Hematopoietic multipotent progenitor cell treated with erythropoietin and hydrocortisone succinate and interleukin-3 and kit ligand, for 8 days (in vitro differentiated cells): Measurements from ENCODE around the gene RGS11.
A peak's percentile ranks its signal among the peaks of the same experiment; 100 is the strongest.
"Not testable (repeated sequence)": the region's sequence is repeated elsewhere in the genome, so short reads cannot be mapped to it uniquely, and the experiment has no call there.

ENCODE experiments used
- DNase-seq: peaks from one replicate; pipeline ENCODE4 v3.0.0-alpha.2; 2015

Gene RGS11

GRCh38 chr16:279531-279930 is 3.8 kb upstream of the RGS11 start:
- DNase-seq = no peak

GRCh38 chr16:278863-279366 is 3.2 kb upstream of the RGS11 start:
- peak; percentile 97 for DNase-seq

DNA sequence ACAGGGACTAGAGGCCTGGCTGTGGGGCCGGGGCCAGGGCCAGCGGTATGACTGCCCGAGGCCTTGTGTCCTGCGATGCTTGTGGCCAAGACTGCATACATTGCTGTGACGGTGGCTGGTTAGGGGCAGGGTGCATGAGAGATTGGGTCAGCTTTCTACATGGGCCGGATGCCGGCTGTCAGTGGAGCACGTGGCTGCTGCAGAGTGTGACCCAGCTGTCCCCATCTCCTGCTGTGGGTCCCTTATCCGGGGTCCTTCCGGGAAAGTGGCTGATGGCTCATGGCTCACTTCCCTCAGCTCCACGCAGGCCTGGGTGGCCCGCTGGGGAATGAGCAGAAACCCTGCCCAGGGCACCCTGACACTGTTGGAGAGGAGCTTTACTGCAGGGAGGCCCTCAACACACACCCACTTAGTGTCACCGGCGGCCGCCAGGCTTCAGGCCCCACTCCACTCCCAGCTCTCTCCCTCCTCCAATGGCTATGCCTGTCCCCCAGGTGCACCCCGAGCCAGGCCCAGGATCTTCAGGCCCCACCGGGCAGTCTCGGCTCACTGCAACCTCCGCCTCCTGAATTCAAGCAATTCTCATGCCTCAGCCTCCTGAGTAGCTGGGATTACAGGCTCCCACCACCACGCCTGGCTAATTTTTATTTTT is 808 bp upstream of the RGS11 start:
- no peak for DNase-seq

DNA sequence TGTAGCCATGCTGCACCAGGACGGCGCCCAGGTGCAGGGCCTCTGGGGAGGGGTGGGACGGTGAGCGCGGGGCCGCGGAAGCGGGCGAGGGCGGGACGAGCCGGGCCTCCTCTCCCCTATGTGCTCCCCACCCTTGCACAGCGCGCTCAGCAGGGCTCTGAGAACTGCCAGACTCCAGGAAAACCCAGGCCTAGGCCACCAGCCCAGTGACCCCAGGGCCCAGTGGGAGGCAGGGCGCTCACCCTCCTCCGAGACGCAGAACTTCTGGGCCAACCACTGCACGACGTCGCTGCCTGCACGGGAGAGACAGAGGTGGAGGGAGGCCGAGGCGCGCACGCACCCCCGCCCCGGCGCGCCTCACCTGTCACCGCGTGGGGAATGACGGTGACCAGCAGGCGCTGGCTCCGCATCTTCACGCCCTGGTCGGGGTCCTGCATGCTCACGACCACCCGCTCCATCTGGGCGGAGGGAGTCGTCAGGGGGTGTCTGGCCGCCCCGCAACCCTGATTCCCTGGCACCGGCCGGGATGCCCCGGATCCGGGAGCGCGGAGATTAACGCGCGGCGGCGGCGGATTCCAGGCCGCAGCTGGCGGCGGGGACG is 603 bp downstream of the RGS11 start:
- DNase-seq = no peak

- peak; percentile 27 for DNase-seq
These were observed 2.0 kb downstream of the RGS11 start for GRCh38 chr16:273547-274421.

GRCh38 chr16:272633-273546 is 2.9 kb downstream of the RGS11 start:
- no peak for DNase-seq

DNA sequence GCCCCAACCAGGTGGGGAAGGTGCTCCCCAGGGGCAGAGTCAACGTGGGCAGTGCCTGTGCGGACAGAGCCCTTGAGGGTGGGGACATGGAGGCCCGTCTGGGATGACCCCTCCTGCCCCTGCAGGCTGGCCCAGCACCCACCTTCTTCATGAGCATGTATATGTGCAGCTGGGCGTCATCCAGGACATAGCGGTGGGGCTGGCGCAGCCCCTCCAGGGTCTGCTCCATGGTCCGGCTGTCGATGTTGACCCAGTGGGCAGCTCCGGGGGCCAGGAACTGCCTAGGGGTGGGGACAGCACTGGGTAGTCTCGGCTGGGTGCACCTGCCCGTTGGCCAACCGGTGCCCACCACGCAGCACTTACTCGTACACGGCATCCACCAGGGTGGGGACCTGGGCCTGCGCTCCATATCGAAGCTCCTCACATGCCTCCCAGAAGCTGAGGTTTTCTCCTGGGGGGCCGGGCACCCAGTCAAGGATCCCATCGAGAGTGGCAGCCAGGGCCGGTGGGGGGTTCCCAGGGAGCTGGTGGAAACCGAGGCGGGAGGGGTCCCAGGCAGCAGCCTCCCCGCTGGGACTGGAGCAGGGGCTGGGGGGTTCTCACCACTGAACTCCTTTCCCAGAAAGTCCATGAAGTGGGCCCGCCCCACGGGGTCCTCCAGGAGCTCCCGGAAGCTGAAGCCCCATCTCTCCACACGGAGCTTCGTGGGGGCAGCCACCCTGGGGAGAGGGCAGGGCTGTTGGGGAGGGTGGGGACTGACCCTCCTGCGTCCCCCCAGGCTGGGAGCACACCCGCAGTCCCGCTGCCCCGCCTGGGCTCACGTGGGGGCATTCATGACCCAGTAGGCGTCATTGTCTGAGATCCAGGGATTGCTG is 5.1 kb downstream of the RGS11 start:
- no peak for DNase-seq

GRCh38 chr16:269061-269796 is 6.5 kb downstream of the RGS11 start:
- DNase-seq = no peak

- DNase-seq = peak; percentile 67
These were observed 7.3 kb downstream of the RGS11 start for GRCh38 chr16:268141-269053.

DNA sequence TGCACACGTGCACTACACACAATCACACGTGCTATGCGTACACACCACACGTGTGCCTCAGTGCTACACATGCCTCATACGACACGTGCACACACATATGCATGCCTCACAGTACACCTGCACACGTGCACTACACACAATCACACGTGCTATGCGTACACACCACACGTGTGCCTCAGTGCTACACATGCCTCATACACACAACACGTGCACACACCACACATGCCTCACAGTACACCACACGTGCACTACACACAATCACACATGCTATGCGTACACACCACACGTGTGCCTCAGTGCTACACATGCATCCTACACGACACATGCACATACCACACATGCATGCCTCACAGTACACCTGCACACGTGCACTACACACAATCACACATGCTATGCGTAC is 8.2 kb downstream of the RGS11 start:
- not testable (repeated sequence) for DNase-seq

DNA sequence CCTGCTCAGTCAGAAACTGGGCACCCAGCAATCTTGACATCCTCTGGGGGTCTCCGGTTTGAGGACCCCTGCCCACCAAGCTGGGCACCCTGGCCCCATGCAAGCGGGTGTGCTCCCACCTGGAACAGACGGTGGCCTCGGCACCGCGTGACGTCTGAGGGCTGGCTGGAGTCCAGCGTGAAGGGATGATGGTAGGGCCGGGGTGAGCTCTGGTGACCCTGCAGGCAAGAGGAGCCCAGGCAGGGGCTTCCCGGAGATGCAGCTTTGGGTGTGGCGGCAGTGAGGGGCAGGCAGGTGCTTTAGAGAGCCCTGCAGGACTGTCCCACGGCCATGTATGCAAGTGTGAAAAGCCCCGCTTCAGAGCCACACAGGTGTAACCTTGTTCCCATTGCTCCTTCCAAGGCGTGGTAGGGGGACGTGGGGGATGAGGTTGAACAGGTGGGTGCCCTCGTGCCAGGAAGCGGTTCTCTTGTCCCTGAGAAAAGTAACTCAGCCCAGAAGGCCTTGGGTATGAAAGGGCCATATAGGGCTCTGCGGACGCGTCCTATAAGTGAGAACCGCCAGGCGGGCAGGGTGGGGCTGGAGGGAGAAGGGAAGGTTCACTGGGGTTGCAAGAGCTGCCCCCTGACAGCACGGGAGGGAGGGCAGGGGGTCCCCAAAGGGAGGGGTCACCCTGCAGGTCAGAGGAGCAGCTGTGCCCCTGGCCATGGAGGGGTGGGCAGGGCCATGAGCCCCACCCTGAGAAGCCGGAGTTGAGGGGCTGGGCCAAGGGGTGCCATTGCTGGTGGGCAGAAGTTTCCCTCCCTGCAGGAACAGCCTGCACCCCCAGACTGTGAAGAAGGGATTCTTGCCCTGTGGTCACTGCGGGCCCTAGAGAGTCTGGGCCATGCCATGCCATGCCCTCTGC is 9.2 kb downstream of the RGS11 start:
- DNase-seq = no peak

DNA sequence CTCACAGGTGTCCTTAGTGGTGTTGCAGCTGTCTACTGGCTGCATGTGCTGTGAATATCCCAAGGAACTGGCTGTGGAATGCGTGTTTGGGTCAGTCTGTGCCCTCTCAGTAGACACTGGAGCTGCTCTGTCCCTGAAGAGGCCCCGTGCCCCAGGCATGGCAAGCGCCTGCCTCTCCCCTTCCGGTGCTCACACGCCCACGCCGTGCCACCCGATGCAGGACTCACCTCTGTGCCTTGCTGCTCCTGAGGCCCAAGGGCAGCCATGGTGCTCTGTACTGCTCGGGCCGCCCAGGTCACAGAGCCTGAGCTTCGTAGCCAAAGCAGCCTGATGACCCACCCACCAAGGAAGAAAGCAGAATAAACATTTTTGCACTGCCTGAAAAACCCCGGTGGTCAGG is 10.0 kb downstream of the RGS11 start:
- no peak for DNase-seq

DNA sequence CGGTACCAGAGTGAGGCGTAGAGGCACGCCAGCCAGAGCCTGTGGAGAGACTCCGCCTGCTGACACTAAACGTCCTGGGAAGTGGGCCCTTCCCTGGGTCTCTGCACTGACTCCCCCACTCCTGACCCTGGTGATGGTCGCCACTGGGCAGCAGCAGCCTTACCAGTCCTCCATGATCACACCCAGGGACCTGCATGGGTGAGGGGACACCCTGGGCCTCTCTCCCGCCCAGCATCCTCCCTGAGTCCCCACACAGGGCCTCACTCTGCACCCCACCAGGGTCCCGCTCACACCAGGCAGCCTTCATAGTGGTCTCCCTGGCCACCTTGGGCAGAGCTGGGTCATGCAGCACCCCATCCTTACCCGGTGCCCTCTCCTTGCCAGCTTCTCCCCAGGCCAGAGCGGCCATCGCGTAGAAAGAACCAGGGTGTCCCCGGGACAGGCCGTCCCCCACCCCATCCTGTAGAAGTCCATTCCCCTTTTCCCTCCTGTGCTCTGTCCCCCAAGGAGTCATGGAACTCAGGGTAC is 10.7 kb downstream of the RGS11 start:
- no peak for DNase-seq

DNA sequence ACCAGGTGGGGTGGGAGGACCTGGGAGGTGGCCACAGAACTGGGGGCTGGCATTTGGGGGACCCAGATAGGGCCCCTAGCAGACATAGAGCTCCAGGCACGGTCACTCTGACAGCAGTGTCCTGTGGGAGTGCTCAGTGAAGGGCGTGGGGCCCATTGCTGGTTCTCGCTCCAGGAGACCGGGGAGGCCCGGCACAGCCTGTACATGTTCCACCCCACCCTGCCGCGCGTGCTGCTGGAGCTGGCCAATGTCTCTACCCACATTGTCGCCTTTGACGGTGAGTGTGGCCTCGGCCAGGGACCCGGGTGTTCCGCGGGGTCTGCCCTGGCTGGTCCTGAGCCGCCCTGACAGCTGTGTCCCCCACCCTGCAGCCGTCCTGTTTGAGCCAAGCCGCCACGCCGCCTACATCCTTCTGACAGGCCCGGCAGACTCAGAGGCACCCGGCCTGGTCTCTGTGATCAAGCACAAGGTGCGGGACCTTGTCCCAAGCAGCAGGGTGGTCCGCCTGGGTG is 11.2 kb downstream of the RGS11 start:
- no peak for DNase-seq

- DNase-seq = no peak
These were observed 11.8 kb downstream of the RGS11 start for GRCh38 chr16:263944-264343.

DNA sequence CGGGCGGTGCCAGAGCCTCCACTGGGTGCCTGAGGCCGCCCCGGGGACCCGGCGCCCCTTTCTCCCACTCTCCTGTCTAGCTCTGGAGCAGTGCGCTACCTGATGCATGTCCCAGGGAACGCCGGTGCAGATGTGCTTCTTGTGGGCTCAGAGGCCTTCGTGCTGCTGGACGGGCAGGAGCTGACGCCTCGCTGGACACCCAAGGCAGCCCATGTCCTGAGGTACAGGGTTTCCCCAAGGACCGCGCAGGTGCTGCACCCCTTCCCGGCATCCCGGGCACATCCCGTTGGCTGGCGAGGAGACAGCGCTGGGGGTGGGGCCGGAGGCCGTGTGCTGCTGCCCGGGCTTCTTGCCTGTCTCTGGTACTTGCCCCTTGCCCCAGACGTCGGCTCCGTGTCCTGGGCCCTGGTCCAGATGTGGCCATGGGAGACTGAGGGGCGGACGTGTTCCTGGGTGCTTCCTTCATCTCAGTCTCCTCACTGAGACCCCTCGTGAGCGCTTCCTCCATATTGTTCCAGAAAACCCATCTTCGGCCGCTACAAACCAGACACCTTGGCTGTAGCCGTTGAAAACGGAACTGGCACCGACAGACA is 12.5 kb downstream of the RGS11 start:
- DNase-seq = no peak

DNA sequence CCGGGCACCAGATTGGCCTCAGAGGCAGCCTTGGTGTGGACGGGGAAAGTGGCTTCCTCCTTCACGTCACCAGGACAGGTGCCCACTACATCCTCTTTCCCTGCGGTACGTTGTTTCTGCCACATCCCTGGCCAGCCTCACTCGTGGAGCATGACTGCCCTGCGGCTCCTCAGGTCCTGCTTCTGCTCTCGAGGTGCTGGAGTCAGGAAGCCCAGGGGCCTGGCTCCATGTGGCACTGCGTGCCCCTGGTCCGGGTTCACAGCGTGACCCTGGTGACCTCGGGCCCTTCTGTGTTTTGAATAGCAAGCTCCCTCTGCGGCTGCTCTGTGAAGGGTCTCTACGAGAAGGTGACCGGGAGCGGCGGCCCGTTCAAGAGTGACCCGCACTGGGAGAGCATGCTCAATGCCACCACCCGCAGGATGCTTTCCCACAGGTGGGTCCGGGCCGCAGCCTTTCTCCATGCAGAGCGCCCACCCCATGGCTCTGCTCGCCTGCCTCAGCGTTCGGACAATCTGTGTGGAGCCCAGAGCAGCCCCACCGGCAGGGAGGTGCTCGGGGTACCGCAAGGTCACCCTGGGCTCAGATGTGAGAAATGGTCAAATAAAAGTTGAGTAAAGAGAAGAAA is 13.5 kb downstream of the RGS11 start:
- DNase-seq = no peak
